HCT116 (cell line): ENCODE measurements around the gene ZDHHC16. TPM values are rescaled to one million over a fixed set of nuclear protein-coding genes. Genes with fewer than 3 reads are reported as not detected.

Experiments used
- ATAC-seq: fragments of 200-7000 bp; cut with Tn5 transposase; 2 replicates; pipeline ENCODE4 v1.9.1; 2020; ENCODE audit warnings: mild to moderate bottlenecking, moderate library complexity
- BruUV-seq: library from RNA; stranded (reverse); fragments of 400-500 nt; replicated peaks from 2 replicates; lab custom pipeline; 2021; lab: Mats Ljungman, UMichigan
- CTCF ChIA-PET: fragments of 300-600 bp; sonication (Branson Sonifier 250); formaldehyde crosslinking; loops from one replicate; lab custom pipeline; 2021; ENCODE audit warnings: antibody characterized with exemption; lab: Charles Lee
- POLR2A ChIA-PET: fragments of 300-600, 350-600 bp; sonication (Branson Sonifier 250); formaldehyde crosslinking; loops from one replicate; lab custom pipeline; 2021; ENCODE audit warnings: antibody characterized with exemption; lab: Charles Lee
- RAD21 ChIA-PET, 2 experiments: fragments of 300-600 bp; sonication (Branson Sonifier 250); formaldehyde crosslinking; loops; one replicate each; lab custom pipeline; 2023; ENCODE audit warnings: low total read pairs in 2 of 2; ENCODE audit not compliant: uncharacterized antibody in 2 of 2, unreplicated experiment in 2 of 2, low non-redundant PET in 1 of 2; lab: Charles Lee
- DNase-seq: peaks from one replicate; pipeline ENCODE4 v3.0.0-alpha.2; 2010; ENCODE audit warnings: low read depth, low spot score
- H2AFZ ChIP-seq: fragments of 200-600 bp; shearing (Covaris generic), sonication (generic); 2 replicates; pipeline ENCODE4 v1.6.1; 2017; ENCODE audit warnings: low read depth, mixed run types, mixed read lengths, antibody characterized with exemption, low read length; ENCODE audit not compliant: poor library complexity, severe bottlenecking
- H3K27ac ChIP-seq: 2 replicates; pipeline ENCODE4 v1.5.1; 2012; ENCODE audit warnings: low read depth, low read length
- H3K27me3 ChIP-seq: fragments of 200-600 bp; sonication (generic); 2 replicates; pipeline ENCODE4 v1.6.1; 2016; ENCODE audit warnings: mixed run types, low read length, mixed read lengths; ENCODE audit not compliant: insufficient read depth
- H3K36me3 ChIP-seq, 2 experiments: fragments of 200-500 bp in 1 of 2; fragments of 200-600 bp in 1 of 2; sonication (Bioruptor generic) in 1 of 2; sonication (generic) in 1 of 2; 2 replicates each; pipeline versions ENCODE4 v1.5.1 to v1.6.1; 2014 to 2016; ENCODE audit warnings: low read length in 2 of 2, inconsistent platforms in 1 of 2, mixed read lengths in 1 of 2, mixed run types in 1 of 2; ENCODE audit not compliant: insufficient read depth in 2 of 2, control insufficient read depth in 1 of 2
- H3K4me1 ChIP-seq, 2 experiments: fragments of 200-600 bp in 1 of 2; sonication (generic) in 1 of 2; 2 replicates each; pipeline versions ENCODE4 v1.5.1 to v1.6.1; 2012 to 2017; ENCODE audit warnings: low read length in 2 of 2, inconsistent platforms in 1 of 2, mild to moderate bottlenecking in 1 of 2, mixed read lengths in 1 of 2, mixed run types in 1 of 2, moderate library complexity in 1 of 2; ENCODE audit not compliant: insufficient read depth in 2 of 2, control insufficient read depth in 1 of 2
- H3K4me2 ChIP-seq: fragments of 200-600 bp; sonication (generic); 2 replicates; pipeline ENCODE4 v1.6.1; 2017; ENCODE audit warnings: mixed run types, low read length, mixed read lengths
- H3K4me3 ChIP-seq, 2 experiments: fragments of 200-600 bp in 1 of 2; sonication (generic) in 1 of 2; replicated peaks in 1 of 2; 2 replicates each; pipeline ENCODE4 v1.5.1; 2011 to 2016; ENCODE audit warnings: low read length in 2 of 2, control low read depth in 1 of 2, low read depth in 1 of 2, mild to moderate bottlenecking in 1 of 2, mixed read lengths in 1 of 2, mixed run types in 1 of 2
- H3K79me2 ChIP-seq: fragments of 200-600 bp; sonication (generic); 2 replicates; pipeline ENCODE4 v1.6.1; 2017; ENCODE audit warnings: mild to moderate bottlenecking, mixed run types, low read length, moderate library complexity, mixed read lengths; ENCODE audit not compliant: insufficient read depth
- H3K9ac ChIP-seq: fragments of 200-600 bp; sonication (generic); 2 replicates; pipeline ENCODE4 v1.6.1; 2016; ENCODE audit warnings: low read length, mixed read lengths
- H3K9me2 ChIP-seq: fragments of 200-600 bp; sonication (generic), shearing (Covaris generic); 2 replicates; pipeline ENCODE4 v1.6.1; 2017; ENCODE audit warnings: mixed run types, mild to moderate bottlenecking, moderate library complexity; ENCODE audit not compliant: insufficient read depth
- H3K9me3 ChIP-seq, 2 experiments: fragments of 200-500 bp in 1 of 2; fragments of 200-600 bp in 1 of 2; sonication (Bioruptor generic) in 1 of 2; sonication (generic) in 1 of 2; 2 replicates each; pipeline ENCODE4 v1.6.1; 2014 to 2017; ENCODE audit warnings: low read length in 2 of 2, mixed read lengths in 2 of 2, inconsistent platforms in 1 of 2, low read depth in 1 of 2, mild to moderate bottlenecking in 1 of 2, mixed run types in 1 of 2, moderate library complexity in 1 of 2; ENCODE audit not compliant: control insufficient read depth in 1 of 2, insufficient read depth in 1 of 2
- H4K20me1 ChIP-seq: fragments of 200-600 bp; sonication (generic), shearing (Covaris generic); 2 replicates; pipeline ENCODE4 v1.6.1; 2017; ENCODE audit warnings: mixed run types, mild to moderate bottlenecking, moderate library complexity; ENCODE audit not compliant: insufficient read depth
- EGR1 ChIP-seq: IDR thresholded peaks from 2 replicates; pipeline ENCODE4 v1.6.1; 2012; ENCODE audit warnings: low read depth
- ELF1 ChIP-seq: IDR thresholded peaks from 2 replicates; pipeline ENCODE4 v1.6.1; 2012; ENCODE audit warnings: low read depth, borderline replicate concordance
- EZH2 ChIP-seq: fragments of 200-600 bp; sonication (generic); IDR thresholded peaks from 2 replicates; pipeline ENCODE4 v1.6.1; 2017; ENCODE audit warnings: antibody characterized with exemption, mixed run types
- EZH2phosphoT487 ChIP-seq: fragments of 200-600 bp; IDR thresholded peaks from 2 replicates; pipeline ENCODE4 v1.6.1; 2018; ENCODE audit warnings: antibody characterized with exemption, borderline replicate concordance
- POLR2AphosphoS5 ChIP-seq: IDR thresholded peaks from 2 replicates; pipeline ENCODE4 v1.6.1; 2011; ENCODE audit warnings: mild to moderate bottlenecking, low read depth, low read length, moderate library complexity
- RAD21 ChIP-seq: IDR thresholded peaks from 2 replicates; pipeline ENCODE4 v1.6.1; 2012; ENCODE audit warnings: low read depth, mild to moderate bottlenecking
- TCF7L2 ChIP-seq: IDR thresholded peaks from 2 replicates; pipeline ENCODE4 v1.7.0; 2011; ENCODE audit warnings: borderline replicate concordance, inconsistent platforms; ENCODE audit not compliant: insufficient read depth, insufficient read length; ENCODE audit errors: extremely low read depth
- ZFX ChIP-seq: fragments of 450-650 bp; IDR thresholded peaks from 2 replicates; pipeline ENCODE4 v1.6.1; 2017
- intact Hi-C: fragments of 100-400 bp; cut with micrococcal nuclease; formaldehyde crosslinking; loops from 2 replicates; pipeline ENCODE4 v1.10.0; 2022
- total RNA-seq: library from RNA; stranded (reverse); gene quantifications from one replicate; pipeline ENCODE4 v1.2.1, GENCODE V29; 2021; ENCODE audit not compliant: unreplicated experiment
- TF ChIP-seq, protein P1 (sequence below): IDR thresholded peaks from 2 replicates; pipeline ENCODE4 v1.6.1; 2012
- TF ChIP-seq, protein P2 (sequence below): IDR thresholded peaks from 2 replicates; pipeline ENCODE4 v1.6.1; 2012
- TF ChIP-seq, protein P3 (sequence below), 3 experiments: fragments of 200-600 bp in 1 of 3; sonication (generic) in 1 of 3; IDR thresholded peaks in 2 of 3; conservative IDR thresholded peaks in 1 of 3; 2 replicates each; pipeline ENCODE4 v1.5.1; 2012 to 2017; ENCODE audit warnings: low read depth in 2 of 3, low read length in 2 of 3, antibody characterized with exemption in 1 of 3, borderline replicate concordance in 1 of 3, control low read depth in 1 of 3, mild to moderate bottlenecking in 1 of 3, mixed read lengths in 1 of 3, mixed run types in 1 of 3, moderate library complexity in 1 of 3; ENCODE audit not compliant: insufficient read depth in 1 of 3

The ZDHHC16 gene
- total RNA-seq, 1 experiment from 2014 or later, result 34.0 TPM

DNA sequence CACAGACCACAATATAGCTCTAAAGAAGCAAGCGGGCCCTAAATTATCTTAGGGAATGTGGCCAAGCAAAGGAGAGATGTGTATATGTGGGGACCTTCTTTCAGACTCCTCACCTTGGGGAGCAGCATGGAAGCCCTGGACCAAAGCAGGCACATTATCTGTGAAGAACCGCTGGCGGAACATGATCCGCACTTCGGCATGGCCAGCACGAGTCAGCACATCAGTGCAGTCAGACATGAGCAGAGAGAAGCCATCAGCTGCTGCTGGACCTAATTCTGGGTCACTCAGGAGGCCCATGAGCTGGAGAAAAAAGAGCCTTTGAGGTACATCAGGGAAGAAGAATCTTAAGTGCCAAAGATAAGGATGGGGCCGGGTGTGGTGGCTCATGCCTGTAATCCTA lies 14.0 kb downstream of the ZDHHC16 start:
- no TSS peak for BruUV-seq
- POLR2A ChIA-PET, result no interaction called here
- no peak overlapping the region for H3K4me3 ChIP-seq
- no peaks in the 10 kb centered on the region for H3K9me2 ChIP-seq
- CTCF ChIA-PET, result no interaction called here
- RAD21 ChIA-PET, result no interaction called here
- DNase-seq (no peak), ATAC-seq (no peak)
- intact Hi-C loops, result loop anchor here (5.0 kb wide), 1 partner anchor 388 kb away; no protein-coding TSS in a partner anchor
- no peaks in the 10 kb centered on the region for H3K9me3 ChIP-seq
- no peak overlapping the region for H3K9ac ChIP-seq
- TF ChIP-seq EGR1 (no peak), EZH2 (no peak), EZH2phosphoT487 (no peak), ELF1 (no peak), ZFX (no peak), RAD21 (no peak), TCF7L2 (no peak), POLR2AphosphoS5 (no peak)
- TF ChIP-seq, protein P1, sequence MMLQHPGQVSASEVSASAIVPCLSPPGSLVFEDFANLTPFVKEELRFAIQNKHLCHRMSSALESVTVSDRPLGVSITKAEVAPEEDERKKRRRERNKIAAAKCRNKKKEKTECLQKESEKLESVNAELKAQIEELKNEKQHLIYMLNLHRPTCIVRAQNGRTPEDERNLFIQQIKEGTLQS, result no peak
- TF ChIP-seq, protein P2, sequence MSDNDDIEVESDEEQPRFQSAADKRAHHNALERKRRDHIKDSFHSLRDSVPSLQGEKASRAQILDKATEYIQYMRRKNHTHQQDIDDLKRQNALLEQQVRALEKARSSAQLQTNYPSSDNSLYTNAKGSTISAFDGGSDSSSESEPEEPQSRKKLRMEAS, result no peak
- TF ChIP-seq, protein P3, sequence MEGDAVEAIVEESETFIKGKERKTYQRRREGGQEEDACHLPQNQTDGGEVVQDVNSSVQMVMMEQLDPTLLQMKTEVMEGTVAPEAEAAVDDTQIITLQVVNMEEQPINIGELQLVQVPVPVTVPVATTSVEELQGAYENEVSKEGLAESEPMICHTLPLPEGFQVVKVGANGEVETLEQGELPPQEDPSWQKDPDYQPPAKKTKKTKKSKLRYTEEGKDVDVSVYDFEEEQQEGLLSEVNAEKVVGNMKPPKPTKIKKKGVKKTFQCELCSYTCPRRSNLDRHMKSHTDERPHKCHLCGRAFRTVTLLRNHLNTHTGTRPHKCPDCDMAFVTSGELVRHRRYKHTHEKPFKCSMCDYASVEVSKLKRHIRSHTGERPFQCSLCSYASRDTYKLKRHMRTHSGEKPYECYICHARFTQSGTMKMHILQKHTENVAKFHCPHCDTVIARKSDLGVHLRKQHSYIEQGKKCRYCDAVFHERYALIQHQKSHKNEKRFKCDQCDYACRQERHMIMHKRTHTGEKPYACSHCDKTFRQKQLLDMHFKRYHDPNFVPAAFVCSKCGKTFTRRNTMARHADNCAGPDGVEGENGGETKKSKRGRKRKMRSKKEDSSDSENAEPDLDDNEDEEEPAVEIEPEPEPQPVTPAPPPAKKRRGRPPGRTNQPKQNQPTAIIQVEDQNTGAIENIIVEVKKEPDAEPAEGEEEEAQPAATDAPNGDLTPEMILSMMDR (IDR thresholded peaks at IDR 0.05 in 2 of 3, conservative IDR thresholded peaks at IDR 0.05 in 1 of 3; ENCODE audit: borderline replicate concordance in 1 of 3, insufficient read depth in 1 of 3, low read depth in 2 of 3, low read length in 2 of 3), result no peak
- H3K27me3 ChIP-seq, result no peaks in the 10 kb centered on the region
- no peak overlapping the region for H3K27ac ChIP-seq
- peaks cover 2% of the 10 kb centered on the region; the same call in 1 of the 2 replicates for H4K20me1 ChIP-seq
- H3K4me2 ChIP-seq, result no peak overlapping the region
- peaks cover 62 to 83% of the 10 kb centered on the region in 2 experiments for H3K36me3 ChIP-seq
- H2AFZ ChIP-seq, result no peak overlapping the region
- H3K4me1 ChIP-seq, result peaks cover 5 to 11% of the 10 kb centered on the region in 2 experiments; a peak in 3 of 4 replicates
- H3K79me2 ChIP-seq, result 0 out of 2 replicates have a peak, but pooled peaks cover 3% of the 10 kb centered on the region
